ENCODE results near the gene SH3BP4.

The SH3BP4 gene

GRCh38 chr2:234999740-235000425, 48.1 kb downstream of the SH3BP4 start:
- DNase-seq (ENCODE audit: low read depth): no peak

DNA sequence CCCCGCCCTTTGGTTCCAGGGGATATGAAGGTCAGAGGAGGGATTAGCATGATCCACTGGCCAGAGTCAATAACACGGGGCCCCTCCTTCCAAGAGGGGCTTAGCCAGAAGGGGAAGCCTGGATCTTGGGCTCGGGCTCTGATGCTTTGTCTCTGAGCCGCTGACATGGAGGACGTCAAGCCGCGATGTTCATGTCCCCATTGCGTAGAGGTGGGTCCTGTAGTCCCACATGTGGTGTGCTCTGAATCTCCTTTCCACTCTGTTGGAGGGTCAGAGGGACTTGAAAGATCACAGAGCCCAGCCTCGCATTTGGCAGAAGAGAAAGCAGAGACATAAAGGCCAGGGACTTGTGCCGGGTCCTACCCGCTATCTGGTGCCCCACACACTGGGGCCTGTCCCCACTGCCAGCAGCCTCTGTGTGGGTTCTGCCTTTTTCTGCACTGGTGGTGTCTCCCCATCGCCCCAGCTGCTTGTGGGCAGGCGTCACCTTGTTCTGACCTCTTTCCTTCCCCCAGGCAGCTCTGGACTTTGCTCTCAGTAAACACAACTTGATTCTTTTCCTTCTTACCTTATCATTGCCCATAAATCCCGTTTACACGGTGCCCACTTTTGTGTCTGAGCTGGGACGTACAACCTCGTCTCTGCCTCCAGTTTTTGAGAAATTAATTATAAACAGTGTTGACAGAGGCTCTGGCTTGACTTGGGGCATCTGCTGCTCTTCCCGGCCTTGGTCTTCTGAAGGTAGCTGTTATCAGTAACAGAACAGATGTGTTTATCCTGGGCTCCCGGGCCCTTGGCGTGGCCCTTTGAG, 48.8 kb downstream of the SH3BP4 start:
- no peak for DNase-seq (ENCODE audit: low read depth)

DNA sequence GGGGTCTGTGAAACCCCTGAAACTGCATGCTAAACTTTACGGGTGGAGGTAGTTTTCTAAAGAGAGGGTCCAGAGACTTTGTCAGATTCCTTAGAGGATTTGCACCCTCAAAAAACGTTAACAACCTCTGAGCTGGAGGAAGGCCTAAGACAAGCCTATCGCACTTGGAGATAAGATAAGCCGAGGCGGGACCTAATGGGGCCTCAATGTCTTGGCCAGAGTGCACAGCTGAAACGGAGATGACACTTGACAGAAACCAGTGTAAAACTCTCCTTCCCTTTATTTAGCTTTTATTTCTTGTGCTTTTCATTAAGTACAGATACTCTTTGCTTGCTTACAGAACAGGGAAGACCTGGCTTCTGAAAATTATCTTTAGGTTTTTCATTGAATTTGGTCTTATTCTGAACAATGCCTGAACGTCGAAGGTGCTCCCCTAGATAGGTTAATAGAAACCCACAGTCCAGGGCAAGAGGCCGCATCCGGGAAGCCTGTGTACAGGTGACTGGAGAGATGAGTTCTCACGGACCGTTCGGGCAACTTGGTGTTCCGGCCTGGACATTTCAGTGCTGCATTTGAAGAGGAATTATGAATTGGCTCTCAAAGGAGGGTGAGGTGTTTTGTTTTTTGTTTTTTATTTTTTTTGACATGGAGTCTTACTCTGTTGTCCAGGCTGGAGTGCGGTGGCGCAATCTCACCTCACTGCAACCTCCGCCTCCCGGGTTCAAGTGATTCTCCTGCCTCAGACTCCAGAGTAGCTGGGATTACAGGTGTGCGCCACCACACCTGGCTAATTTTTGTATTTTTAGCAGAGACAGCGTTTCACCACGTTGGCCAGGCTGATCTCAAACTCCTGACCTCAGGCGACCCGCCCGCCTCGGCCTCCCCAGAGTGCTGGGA, 49.7 kb downstream of the SH3BP4 start:
- DNase-seq (ENCODE audit: low read depth): no peak

DNA sequence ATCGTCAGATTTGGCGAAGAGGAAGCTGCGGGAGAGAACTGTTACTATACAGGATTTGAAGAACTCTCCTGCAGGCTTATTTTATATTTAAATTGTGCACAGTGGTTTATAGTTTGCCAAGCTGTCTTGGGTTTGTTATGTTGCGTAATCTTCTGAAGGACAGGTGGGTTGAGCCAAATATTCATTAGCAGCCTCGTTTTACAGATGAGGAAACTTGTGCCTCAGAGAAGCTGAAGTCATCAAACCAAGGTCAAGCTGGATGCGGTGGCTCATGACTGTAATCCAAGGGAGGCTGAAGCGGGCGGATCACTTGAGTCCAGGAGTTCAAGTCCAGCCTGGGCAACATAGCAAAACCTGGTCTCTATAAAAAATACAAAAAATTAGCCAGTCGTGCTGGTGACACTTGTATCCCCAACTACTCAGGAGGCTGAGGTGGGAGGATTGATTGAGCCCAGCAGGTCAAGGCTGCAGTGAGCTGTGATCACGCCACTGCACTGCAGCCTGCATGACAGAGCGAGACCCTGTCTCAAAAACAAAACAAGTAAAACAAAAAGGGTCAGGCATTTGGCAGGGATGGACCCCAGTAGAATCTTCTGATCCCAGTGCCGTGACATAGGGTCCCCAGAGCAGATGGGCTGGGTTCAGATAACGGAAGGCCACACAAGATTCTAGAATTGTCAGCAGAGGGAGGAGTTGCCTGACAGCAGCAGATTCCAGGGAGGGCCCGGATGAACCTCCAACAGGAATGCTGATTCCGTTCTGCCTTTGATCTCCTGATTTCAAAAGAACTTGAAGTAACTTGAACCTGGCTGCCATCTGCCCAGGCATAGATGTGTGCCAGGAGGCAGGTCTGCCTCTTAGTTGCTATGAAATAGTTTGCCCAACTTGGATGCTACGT, 50.6 kb downstream of the SH3BP4 start:
- DNase-seq (ENCODE audit: low read depth): no peak

DNA sequence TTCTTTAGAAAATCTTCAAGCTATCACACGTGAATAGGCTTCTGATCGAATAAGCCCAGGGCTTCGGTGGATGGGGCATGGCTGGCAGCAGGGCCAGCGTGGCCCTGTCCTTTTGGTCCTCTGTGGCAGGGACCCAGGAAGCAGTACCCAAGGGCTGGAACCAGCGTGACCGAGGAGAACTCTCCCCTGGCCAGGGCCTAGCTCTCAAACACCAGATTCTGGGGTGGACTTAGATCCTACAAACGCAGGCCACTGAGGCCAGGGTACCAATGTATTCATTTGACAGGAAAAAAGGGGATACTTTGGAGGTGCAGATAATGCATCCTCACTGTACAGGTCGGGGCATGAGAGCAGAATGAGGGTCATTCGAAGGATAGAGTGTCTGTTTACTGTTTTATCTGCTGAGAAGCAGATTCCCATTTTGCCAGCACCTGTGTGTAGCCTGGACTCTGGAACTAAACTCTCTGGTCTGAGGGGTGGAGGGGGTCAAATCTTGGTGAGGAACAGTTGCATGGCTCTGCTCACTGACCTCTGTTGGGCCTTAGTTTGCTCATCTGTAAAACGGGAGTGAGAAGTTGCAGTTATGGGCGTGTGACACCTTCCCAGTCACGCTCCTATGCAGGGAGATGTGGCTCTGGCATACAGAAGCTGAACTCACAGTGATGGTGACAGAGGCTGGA, 51.4 kb downstream of the SH3BP4 start:
- DNase-seq (ENCODE audit: low read depth): no peak

- no peak for DNase-seq (ENCODE audit: low read depth)
These were observed 52.6 kb downstream of the SH3BP4 start for GRCh38 chr2:235004329-235004903.

- no peak for DNase-seq (ENCODE audit: low read depth)
These were observed 53.2 kb downstream of the SH3BP4 start for GRCh38 chr2:235005023-235005422.

- DNase-seq (ENCODE audit: low read depth): no peak
These were observed 53.9 kb downstream of the SH3BP4 start for GRCh38 chr2:235005603-235006259.

GRCh38 chr2:235006461-235006860, 54.6 kb downstream of the SH3BP4 start:
- DNase-seq (ENCODE audit: low read depth): no peak

- no peak for DNase-seq (ENCODE audit: low read depth)
These were observed 55.2 kb downstream of the SH3BP4 start for GRCh38 chr2:235006986-235007385.

DNA sequence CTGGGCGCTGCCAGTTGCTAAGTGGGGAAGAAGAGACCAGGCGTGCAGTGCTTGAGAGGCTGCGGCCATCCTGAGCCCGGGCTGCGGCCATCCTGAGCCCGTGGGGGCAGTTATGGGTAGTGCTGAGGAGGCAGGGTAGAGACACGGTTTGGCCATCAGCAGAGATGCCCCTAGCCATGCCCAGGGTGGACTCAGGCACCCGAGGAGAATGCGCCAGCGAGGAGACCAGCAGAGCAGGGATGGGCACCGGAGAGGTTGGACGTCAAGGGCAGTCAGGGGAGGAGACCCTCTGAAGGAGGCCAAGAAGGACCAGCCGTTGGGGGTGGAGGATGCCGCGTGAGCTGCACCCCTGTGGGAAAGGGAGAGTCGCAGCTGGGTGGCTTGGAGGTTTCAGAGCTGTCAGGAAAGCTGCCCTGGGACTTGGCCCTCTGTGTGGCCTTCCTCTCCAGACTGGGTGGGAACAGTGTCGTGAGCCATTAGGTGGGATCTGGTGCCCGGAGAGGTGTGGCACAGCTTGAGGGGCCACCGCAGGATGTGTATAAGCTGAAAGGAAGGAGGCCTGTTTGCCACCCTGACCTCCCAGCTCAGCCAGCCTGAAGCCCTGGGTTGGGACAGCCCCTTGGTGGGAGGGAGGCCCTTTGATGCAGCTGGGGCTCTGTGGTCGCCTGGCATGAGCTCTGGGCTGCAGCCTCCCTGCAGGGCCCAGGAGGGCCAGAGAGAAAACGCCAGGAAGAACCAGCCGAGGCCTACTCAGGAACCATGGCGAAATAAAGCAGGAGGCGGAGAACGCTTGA, 56.0 kb downstream of the SH3BP4 start:
- no peak for DNase-seq (ENCODE audit: low read depth)

GRCh38 chr2:235008584-235009044, 56.8 kb downstream of the SH3BP4 start:
- no peak for DNase-seq (ENCODE audit: low read depth)

- DNase-seq (ENCODE audit: low read depth): no peak
These were observed 57.3 kb downstream of the SH3BP4 start for GRCh38 chr2:235009081-235009480.

DNA sequence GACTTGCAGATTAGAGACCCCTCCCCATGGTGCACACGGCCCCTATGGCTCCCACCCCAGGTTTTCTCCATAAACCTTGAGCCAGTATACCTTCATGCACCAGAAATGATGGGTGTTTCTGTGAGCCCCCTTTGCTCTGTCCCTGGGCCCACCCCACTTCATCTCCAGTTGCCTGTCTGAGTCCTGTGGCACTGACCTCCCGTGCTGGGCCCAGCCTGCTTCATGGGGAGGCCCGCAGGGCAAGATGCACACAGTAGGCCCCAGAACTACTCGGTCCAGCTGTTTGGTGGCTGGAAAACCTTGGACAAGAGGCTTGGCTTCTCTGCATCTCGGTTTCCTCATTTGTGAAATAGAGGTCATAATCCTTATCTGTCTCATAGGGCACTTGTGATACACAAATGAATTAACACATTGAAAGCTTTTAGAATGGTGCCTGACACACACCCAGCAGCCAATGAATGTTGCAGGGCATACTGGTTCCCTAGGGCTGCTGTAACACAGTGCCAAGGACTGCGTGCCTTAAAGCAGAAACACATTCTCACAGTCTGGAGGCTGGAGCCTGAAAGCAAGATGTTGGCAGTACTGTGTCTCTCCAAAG, 58.4 kb downstream of the SH3BP4 start:
- no peak for DNase-seq (ENCODE audit: low read depth)

DNA sequence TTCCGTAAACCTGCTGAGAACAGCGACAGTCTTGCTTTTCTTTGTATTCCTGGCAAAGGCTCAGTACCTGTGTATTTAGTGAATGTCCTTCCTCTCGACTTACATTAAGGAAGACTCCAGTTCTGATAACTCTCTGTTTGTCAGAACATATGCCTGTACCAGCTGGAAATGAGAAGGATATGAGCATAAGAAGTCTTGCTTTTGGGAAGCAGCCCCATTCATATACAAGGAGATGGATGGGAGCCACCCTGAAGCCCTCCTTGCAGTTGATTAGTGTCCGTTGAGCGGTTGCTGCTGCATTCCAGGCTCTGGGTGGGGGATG, 59.8 kb downstream of the SH3BP4 start:
- DNase-seq (ENCODE audit: low read depth): no peak

- no peak for DNase-seq (ENCODE audit: low read depth)
These were observed 60.3 kb downstream of the SH3BP4 start for GRCh38 chr2:235011929-235012631.

DNA sequence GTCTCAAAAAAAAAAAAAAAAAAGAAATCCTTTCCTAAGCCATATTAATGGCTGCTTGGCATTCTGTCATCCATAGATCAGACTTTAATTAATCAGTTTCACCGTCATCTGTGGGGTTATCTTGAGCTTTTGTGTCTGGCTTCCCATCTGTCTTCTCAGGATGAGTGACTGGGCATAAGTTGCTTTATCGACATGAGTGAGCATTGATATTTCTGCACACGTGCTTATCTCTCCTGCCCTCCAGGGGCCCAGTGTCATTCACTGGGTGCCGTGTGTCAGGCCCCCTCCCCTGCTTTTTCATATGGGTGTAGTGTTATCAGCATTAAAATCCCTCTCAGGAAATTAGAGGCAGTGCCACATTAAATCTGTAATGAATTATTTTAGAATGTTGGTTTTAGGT, 65.6 kb downstream of the SH3BP4 start:
- no peak for DNase-seq (ENCODE audit: low read depth)

- no peak for DNase-seq (ENCODE audit: low read depth)
These were observed 67.0 kb downstream of the SH3BP4 start for GRCh38 chr2:235018838-235019237.
